Bronchial epithelial cell (primary cell): Measurements from ENCODE around the gene SHBG. TPM values are rescaled to one million over a fixed set of nuclear protein-coding genes. Genes with fewer than 3 reads are reported as not detected.
A peak's percentile ranks its signal among the peaks of the same experiment; 100 is the strongest.

ENCODE experiments used
- DNase-seq: peaks from one replicate; pipeline ENCODE4 v3.0.0-alpha.2; 2010; ENCODE audit warnings: low read depth
- FAIRE-seq: peaks from 2 replicates; lab custom pipeline; 2011; peaks lifted over from hg19 to GRCh38; lab: Jason Lieb, UNC
- H3K27me3 ChIP-seq: 2 replicates; pipeline ENCODE4 v1.5.1; 2011; ENCODE audit warnings: low read length; ENCODE audit not compliant: control insufficient read depth, insufficient read depth
- H3K36me3 ChIP-seq: 2 replicates; pipeline ENCODE4 v1.5.1; 2011; ENCODE audit warnings: low read length; ENCODE audit not compliant: control insufficient read depth, insufficient read depth
- H3K4me3 ChIP-seq: 2 replicates; pipeline ENCODE4 v1.5.1; 2011; ENCODE audit warnings: mild to moderate bottlenecking, low read depth, low read length, control low read depth
- total RNA-seq: library from RNA; depleted of rRNA; stranded (reverse); fragments of >200 nt; gene quantifications from 2 replicates; pipeline ENCODE4 v1.2.1, GENCODE V29; 2014
- TF ChIP-seq, protein P1 (sequence below): IDR thresholded peaks from 2 replicates; pipeline ENCODE4 v1.5.1; 2011; ENCODE audit warnings: mild to moderate bottlenecking, moderate library complexity, low read length, control low read depth, inconsistent platforms; ENCODE audit not compliant: insufficient read depth, severe bottlenecking

SHBG gene
- total RNA-seq, 1 donor from 2014 or later, result not detected

DNA sequence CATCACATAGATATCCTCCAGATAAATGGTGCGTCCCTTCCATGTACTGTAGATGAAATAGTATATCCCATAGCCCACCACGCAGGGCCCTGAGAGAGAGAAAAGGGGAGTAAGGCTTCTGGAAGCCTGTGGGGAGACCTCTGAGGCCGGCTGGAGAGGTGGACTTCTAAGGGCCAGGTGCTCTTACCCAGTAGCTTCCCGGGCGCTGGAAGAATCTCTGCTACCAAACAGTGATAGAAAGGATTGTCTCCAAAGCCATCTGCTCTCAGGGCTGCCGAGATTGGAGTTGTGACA, 3.0 kb upstream of the SHBG start:
- no peak for DNase-seq
- no peak for FAIRE-seq
- Histone ChIP-seq H3K4me3 (peak overlapping the region; percentile 53), H3K27me3 (no peaks in the 10 kb centered on the region), H3K36me3 (no peaks in the 10 kb centered on the region)
- TF ChIP-seq, protein P1, sequence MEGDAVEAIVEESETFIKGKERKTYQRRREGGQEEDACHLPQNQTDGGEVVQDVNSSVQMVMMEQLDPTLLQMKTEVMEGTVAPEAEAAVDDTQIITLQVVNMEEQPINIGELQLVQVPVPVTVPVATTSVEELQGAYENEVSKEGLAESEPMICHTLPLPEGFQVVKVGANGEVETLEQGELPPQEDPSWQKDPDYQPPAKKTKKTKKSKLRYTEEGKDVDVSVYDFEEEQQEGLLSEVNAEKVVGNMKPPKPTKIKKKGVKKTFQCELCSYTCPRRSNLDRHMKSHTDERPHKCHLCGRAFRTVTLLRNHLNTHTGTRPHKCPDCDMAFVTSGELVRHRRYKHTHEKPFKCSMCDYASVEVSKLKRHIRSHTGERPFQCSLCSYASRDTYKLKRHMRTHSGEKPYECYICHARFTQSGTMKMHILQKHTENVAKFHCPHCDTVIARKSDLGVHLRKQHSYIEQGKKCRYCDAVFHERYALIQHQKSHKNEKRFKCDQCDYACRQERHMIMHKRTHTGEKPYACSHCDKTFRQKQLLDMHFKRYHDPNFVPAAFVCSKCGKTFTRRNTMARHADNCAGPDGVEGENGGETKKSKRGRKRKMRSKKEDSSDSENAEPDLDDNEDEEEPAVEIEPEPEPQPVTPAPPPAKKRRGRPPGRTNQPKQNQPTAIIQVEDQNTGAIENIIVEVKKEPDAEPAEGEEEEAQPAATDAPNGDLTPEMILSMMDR, result no peak

DNA sequence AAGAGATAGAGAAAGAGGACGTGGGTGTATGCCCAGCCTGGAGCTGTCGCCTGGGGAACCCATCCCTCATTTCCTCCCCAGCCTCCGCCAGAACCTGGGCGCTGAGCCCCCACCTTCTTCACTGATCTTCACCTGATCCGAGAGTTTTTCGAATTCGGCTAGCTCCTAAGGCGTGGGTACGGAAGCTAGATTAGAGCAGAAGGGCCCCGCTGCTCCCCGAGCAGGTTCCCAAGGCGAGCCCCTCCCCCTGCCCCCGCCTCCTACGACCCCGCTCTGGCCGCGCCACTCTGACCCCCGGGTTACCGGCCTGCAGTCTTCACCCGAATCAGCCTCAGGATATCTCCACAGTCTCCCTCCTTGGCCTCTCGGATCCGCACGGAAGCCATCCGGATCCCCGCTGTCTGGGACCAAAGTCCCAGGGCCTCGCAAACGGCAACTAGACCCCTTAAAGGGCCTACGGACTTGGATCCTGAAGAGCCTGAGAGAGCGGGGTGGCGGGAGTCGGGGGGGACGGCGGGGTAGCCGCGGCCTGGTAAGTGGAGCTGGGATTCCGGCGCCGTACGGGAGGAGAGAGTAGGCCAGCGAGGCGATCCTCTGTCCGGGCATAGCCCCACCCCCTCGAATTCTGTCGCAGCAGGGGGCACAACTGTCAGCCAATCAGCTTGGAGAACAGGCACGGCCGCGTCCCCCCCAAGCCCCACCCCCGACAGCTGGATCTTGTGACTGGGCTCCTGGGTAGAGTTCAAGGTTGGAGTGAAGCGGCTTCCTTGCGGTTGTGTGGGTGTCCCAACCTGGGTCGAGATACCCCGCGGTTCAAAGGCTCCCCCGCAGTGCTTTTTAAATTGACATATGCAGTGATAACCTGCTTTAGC, 2.4 kb upstream of the SHBG start, which contains the start of gene SAT2:
Gene SAT2 (minus strand): TSS at position 572 of the 872 bp plus-strand sequence. CDS start 186 bp downstream, at position 386.
- Histone ChIP-seq H3K27me3 (no peaks in the 10 kb centered on the region), H3K4me3 (peak within 1 kb of the TSS; percentile 53), H3K36me3 (no peaks in the 10 kb centered on the region)
- FAIRE-seq (no peak), DNase-seq (peak; percentile 81)
- TF ChIP-seq, protein P1, result no peak

DNA sequence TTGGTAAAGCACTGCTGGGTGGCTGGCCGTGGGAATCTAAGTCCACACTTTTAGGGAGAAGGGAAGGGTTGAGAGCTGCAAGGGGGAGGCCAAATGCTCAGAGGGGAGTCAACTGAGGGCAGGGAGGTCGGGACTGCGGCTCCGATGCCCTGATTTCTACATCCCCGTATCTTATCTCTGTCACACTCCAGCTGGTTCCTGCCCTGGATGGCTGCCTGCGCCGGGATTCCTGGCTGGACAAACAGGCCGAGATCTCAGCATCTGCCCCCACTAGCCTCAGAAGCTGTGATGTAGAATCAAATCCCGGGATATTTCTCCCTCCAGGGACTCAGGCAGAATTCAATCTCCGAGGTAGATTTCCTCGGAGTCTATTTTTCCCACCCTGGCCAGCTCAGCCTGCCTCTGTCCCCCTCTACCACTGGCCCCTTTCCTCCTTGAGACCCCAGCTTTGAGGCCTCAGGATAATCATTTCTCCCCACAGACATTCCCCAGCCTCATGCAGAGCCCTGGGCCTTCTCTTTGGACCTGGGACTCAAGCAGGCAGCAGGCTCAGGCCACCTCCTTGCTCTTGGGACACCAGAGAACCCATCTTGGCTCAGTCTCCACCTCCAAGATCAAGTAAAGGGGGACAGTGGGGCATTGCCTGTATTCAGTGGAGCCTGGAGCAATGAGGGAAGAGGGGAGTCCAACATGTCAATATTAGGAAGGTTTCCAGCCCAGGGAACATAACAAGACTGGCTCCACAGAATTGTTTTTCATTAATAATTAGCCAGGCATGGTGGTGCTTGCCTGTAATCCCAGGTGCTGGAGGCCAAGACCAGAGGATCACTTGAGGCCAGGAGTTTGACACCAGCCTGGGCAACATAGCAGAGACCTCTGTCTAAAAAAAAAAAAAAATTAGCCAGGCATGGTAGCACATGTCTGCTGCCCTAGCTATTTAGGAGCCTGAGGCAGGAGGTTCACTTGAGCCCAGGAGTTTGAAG, 1.8 kb downstream of the SHBG start:
- FAIRE-seq, result no peak
- H3K4me3 ChIP-seq, result no peak overlapping the region

DNA sequence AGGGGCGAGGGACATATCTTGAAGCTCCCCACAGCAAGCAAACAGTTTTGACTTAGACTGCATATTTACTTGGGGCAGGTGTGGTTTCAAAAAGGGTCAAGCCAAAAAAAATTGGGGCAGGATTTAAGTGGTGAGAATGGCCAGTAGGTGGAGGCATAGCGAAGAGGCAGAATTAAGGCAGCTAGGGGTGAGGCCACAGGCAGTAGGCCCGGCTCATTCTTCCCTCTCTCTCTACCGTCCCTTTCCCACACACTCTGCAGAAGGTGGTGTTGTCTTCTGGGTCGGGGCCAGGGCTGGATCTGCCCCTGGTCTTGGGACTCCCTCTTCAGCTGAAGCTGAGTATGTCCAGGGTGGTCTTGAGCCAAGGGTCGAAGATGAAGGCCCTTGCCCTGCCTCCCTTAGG, 2.6 kb downstream of the SHBG start:
- TF ChIP-seq, protein P1, result peak; percentile 84
- H3K36me3 ChIP-seq, result no peaks in the 10 kb centered on the region
- no peak overlapping the region for H3K4me3 ChIP-seq
- peak; percentile 55 for DNase-seq
- H3K27me3 ChIP-seq, result no peaks in the 10 kb centered on the region
- no peak for FAIRE-seq

More for the DNA sequence above, 1.8 kb downstream of the SHBG start:
- Histone ChIP-seq H3K36me3 (no peaks in the 10 kb centered on the region), H3K27me3 (no peaks in the 10 kb centered on the region)
- DNase-seq, result no peak
- TF ChIP-seq, protein P1, result no peak

DNA sequence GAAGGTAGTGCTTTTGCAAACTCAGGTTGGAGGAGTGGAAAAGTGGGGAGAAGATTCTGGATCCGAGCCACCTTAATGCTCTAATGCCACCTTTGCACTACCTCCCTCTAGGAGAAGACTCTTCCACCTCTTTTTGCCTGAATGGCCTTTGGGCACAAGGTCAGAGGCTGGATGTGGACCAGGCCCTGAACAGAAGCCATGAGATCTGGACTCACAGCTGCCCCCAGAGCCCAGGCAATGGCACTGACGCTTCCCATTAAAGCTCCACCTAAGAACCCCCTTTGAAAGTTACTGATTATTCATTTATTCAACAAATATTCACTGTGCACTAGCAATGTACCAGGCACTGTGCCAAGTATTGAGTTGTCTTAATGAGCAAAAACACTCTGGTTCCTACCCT, 3.2 kb downstream of the SHBG start:
- FAIRE-seq (no peak), DNase-seq (no peak)
- Histone ChIP-seq H3K27me3 (no peaks in the 10 kb centered on the region), H3K4me3 (no peak overlapping the region), H3K36me3 (no peaks in the 10 kb centered on the region)
- TF ChIP-seq, protein P1, result no peak
